Measurements from ENCODE around the gene CACNA1G.

- TF ChIP-seq FOXK1 (CRISPR knock-in tag; IDR thresholded peaks at IDR 0.05; ENCODE audit: borderline replicate concordance) (no peak), POLR2A (conservative IDR thresholded peaks at IDR 0.05) (no peak), TAF15 (IDR thresholded peaks at IDR 0.05; ENCODE audit: low read depth, low read length) (no peak), SIN3A (IDR thresholded peaks at IDR 0.05; ENCODE audit: borderline replicate concordance in 2 of 2, control insufficient read depth in 1 of 2, low read depth in 2 of 2, low read length in 2 of 2) (no peak), USF2 (CRISPR knock-in tag; IDR thresholded peaks at IDR 0.05) (no peak)
- TF ChIP-seq, protein P1, sequence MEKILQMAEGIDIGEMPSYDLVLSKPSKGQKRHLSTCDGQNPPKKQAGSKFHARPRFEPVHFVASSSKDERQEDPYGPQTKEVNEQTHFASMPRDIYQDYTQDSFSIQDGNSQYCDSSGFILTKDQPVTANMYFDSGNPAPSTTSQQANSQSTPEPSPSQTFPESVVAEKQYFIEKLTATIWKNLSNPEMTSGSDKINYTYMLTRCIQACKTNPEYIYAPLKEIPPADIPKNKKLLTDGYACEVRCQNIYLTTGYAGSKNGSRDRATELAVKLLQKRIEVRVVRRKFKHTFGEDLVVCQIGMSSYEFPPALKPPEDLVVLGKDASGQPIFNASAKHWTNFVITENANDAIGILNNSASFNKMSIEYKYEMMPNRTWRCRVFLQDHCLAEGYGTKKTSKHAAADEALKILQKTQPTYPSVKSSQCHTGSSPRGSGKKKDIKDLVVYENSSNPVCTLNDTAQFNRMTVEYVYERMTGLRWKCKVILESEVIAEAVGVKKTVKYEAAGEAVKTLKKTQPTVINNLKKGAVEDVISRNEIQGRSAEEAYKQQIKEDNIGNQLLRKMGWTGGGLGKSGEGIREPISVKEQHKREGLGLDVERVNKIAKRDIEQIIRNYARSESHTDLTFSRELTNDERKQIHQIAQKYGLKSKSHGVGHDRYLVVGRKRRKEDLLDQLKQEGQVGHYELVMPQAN (IDR thresholded peaks at IDR 0.05; ENCODE audit: borderline replicate concordance) = no peak
- TF ChIP-seq, protein P2, sequence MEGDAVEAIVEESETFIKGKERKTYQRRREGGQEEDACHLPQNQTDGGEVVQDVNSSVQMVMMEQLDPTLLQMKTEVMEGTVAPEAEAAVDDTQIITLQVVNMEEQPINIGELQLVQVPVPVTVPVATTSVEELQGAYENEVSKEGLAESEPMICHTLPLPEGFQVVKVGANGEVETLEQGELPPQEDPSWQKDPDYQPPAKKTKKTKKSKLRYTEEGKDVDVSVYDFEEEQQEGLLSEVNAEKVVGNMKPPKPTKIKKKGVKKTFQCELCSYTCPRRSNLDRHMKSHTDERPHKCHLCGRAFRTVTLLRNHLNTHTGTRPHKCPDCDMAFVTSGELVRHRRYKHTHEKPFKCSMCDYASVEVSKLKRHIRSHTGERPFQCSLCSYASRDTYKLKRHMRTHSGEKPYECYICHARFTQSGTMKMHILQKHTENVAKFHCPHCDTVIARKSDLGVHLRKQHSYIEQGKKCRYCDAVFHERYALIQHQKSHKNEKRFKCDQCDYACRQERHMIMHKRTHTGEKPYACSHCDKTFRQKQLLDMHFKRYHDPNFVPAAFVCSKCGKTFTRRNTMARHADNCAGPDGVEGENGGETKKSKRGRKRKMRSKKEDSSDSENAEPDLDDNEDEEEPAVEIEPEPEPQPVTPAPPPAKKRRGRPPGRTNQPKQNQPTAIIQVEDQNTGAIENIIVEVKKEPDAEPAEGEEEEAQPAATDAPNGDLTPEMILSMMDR (IDR thresholded peaks at IDR 0.05 in 2 of 3, conservative IDR thresholded peaks at IDR 0.05 in 1 of 3; ENCODE audit: insufficient read depth in 2 of 3, low read depth in 1 of 3, low read length in 3 of 3) = no peak
Observed at GRCh38 chr17:50634224-50634914, 73.9 kb downstream of the CACNA1G start, which contains the start of gene ABCC3.
